NCI-H187 treated with DMSO at 0.1 percent for 48 hours (cell line): ENCODE data around the gene DSG4.
"Not testable (repeated sequence)": the region's sequence is repeated elsewhere in the genome, so short reads cannot be mapped to it uniquely, and the experiment has no call there.

Source experiments
- DNase-seq: peaks from one replicate; lab custom pipeline; 2025; lab: John Stamatoyannopoulos, UW

Gene DSG4

GRCh38 chr18:31376477-31376876, at the start of gene DSG4:
Gene DSG4, plus strand, starts transcription at chr18:31376777. Its CDS starts 135 bp downstream, at chr18:31376912.
- DNase-seq = no peak

GRCh38 chr18:31329787-31330438, 46.7 kb upstream of the DSG4 start:
- no peak for DNase-seq

GRCh38 chr18:31343454-31343853, 33.1 kb upstream of the DSG4 start:
- no peak for DNase-seq

- not testable (repeated sequence) for DNase-seq
These were observed 23.2 kb upstream of the DSG4 start for GRCh38 chr18:31353336-31353735.

- DNase-seq = no peak
These were observed 21.6 kb upstream of the DSG4 start for GRCh38 chr18:31354990-31355389.

GRCh38 chr18:31356025-31356424, 20.6 kb upstream of the DSG4 start:
- no peak for DNase-seq

GRCh38 chr18:31364190-31364589, 12.4 kb upstream of the DSG4 start:
- no peak for DNase-seq

GRCh38 chr18:31369478-31369877, 7.1 kb upstream of the DSG4 start:
- DNase-seq = no peak

- no peak for DNase-seq
These were observed 4.6 kb upstream of the DSG4 start for GRCh38 chr18:31371989-31372388.

GRCh38 chr18:31373641-31374040, 2.9 kb upstream of the DSG4 start:
- DNase-seq = no peak

- no peak for DNase-seq
These were observed 4.3 kb downstream of the DSG4 start for GRCh38 chr18:31380912-31381311.

- no peak for DNase-seq
These were observed 5.5 kb downstream of the DSG4 start for GRCh38 chr18:31382107-31382506.

- DNase-seq = no peak
These were observed 10.2 kb downstream of the DSG4 start for GRCh38 chr18:31386741-31387140.

- DNase-seq = no peak
These were observed 16.7 kb downstream of the DSG4 start for GRCh38 chr18:31393286-31393685.

- no peak for DNase-seq
These were observed 20.4 kb downstream of the DSG4 start for GRCh38 chr18:31396796-31397612.

- no peak for DNase-seq
These were observed 21.6 kb downstream of the DSG4 start for GRCh38 chr18:31398191-31398590.

GRCh38 chr18:31399306-31400032, 22.9 kb downstream of the DSG4 start:
- DNase-seq = no peak

- no peak for DNase-seq
These were observed 24.8 kb downstream of the DSG4 start for GRCh38 chr18:31401156-31402025.

- DNase-seq = no peak
These were observed 25.4 kb downstream of the DSG4 start for GRCh38 chr18:31402026-31402373.

GRCh38 chr18:31403409-31403808, 26.8 kb downstream of the DSG4 start:
- DNase-seq = no peak

GRCh38 chr18:31407649-31408048, 31.1 kb downstream of the DSG4 start:
- DNase-seq = no peak

- no peak for DNase-seq
These were observed 32.7 kb downstream of the DSG4 start for GRCh38 chr18:31409276-31409675.
